Hair follicular keratinocyte (primary cell): Measurements from ENCODE around the gene MCM10. TPM values are rescaled to one million over a fixed set of nuclear protein-coding genes. Genes with fewer than 3 reads are reported as not detected.

Experiments used
- total RNA-seq: library from RNA; depleted of rRNA; stranded (reverse); fragments of >200 nt; gene quantifications from 2 replicates; pipeline ENCODE4 v1.2.3, GENCODE V29; 2015

The MCM10 gene
- 3.5 and 14.6 TPM in 2 replicates for total RNA-seq

DNA sequence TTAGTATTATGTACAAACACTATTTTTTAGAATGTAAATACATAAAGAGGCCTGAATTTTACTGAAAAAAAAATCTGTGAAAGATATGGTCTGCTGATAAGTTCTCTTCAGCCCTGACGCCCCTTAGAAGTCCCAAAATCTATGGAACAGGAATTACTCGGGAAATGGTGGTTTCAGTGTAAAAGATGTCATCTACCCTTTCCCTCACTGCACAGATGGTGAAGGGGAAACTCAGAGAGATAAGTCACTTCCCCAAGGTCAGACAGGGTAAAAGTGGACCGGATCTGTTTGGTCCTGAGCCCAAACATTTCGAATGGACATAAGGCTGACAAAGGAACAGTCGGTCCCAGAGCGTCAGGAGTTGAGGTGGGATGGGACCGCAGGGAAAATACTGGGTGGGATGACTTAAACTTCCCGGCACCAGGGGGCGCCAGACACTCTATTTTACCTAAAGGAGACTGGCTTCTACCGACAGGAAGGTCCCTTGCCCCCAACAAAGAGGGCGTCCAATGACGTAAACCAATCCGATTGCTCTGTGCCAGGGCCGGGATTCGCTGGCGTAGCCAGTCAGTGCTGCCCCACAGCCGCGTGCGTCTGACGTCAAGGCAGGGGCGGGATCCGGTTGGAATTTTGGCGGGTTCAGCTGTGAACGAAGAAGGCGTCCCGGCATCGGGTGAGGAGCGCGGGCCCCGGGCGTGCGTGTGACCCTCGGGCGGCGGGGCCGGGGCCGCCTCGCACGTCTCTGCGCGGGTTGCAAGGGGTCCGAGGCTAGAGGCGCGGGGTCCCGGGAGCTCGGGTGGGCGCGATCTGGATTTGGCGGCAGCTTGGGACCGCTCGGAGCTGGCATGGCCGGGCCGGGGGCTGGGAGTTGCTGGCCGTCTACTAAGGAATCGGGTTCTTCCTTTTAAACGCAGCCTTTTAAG, at the start of gene MCM10:
Gene MCM10 (plus strand): TSS at position 625 of the 923 bp plus-strand sequence. CDS start 2,645 bp downstream, outside the sequence.

DNA sequence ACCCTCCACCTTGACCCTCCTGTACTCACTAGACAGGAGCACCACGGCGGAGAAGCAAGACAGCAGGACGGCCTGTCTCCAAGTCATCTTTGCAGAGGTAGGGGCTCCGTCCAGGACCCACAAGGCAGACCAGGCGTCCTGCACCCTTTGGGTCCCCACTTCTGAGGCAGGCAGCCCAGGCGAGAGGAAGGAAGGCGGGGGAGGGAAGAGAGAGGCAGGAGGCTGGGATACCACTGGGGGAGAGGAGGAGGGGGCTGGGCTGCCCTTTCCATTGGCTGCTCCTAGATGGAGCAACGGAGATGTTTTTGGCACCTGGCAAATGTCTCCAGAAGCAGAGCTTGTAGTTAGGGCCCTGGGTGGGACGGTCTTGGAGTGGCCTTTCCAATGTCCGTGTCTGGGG, 72.8 kb downstream of the MCM10 start, which contains the start of gene UCMA:
Gene UCMA (minus strand): TSS at position 203 of the 400 bp plus-strand sequence. CDS start 116 bp downstream, at position 87.

Other genes starting within 250 kb of the MCM10 start
- 0.31 and 3.0 TPM in 2 replicates for gene CCDC3, start 159.8 kb upstream of the MCM10 start, total RNA-seq
- 50.8 and 77.4 TPM in 2 replicates for gene OPTN, start 61.4 kb upstream of the MCM10 start, total RNA-seq
- not detected in 2 replicates for gene UCMA, start 72.8 kb downstream of the MCM10 start, total RNA-seq
- 9.9 and 13.0 TPM in 2 replicates for gene PHYH, start 138.5 kb downstream of the MCM10 start, total RNA-seq
- 24.9 and 44.0 TPM in 2 replicates for gene SEPHS1, start 186.7 kb downstream of the MCM10 start, total RNA-seq